SKM-1 treated with dmso at 0.1 percent for 144 hours (cell line): ENCODE data around the gene MAVS.
"Not testable (repeated sequence)": the region's sequence is repeated elsewhere in the genome, so short reads cannot be mapped to it uniquely, and the experiment has no call there.

Experiments
- DNase-seq: peaks from one replicate; lab custom pipeline; 2025; ENCODE audit not compliant: unreplicated experiment; lab: John Stamatoyannopoulos, UW

The MAVS gene

GRCh38 chr20:3814928-3815495 lies 31.6 kb upstream of the MAVS start:
- no peak for DNase-seq

DNA sequence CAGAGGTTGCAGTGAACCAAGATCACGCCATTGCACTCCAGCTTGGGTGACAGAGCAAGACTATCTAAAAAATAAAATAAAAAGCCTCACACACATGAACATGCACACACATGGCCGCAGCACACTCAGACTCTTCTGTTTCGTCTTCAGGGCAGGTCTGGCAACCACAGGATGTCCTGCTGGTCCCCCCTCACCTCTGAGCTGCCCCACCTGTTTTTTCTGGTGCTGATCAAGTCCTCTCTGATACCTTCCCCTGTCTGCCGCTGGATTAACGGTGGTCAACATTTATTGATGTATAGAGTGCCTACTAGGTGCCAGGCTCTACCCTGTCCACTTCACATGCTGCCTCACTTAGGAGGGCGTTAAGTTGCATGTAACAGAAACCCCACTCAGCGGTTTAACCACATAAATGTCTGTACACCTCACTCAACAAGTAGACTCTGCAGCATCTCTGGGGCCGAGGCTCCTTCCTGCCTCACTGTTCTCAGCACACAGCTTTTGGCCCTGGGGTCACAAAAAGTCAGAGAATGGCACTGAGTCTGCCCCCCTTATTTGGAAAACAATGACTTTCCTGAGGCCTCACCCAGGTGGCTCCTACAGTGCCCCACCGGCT lies 30.8 kb upstream of the MAVS start:
- no peak for DNase-seq

GRCh38 chr20:3818155-3819151 lies 28.2 kb upstream of the MAVS start:
- DNase-seq: peak; percentile 25

GRCh38 chr20:3819411-3820047 lies 27.1 kb upstream of the MAVS start:
- DNase-seq: no peak

GRCh38 chr20:3820048-3820900 lies 26.4 kb upstream of the MAVS start, which contains the start of gene AP5S1:
Gene AP5S1, plus strand, starts transcription at chr20:3820547. Its CDS starts 1,571 bp downstream, at chr20:3822118.
- DNase-seq: peak; percentile 71

DNA sequence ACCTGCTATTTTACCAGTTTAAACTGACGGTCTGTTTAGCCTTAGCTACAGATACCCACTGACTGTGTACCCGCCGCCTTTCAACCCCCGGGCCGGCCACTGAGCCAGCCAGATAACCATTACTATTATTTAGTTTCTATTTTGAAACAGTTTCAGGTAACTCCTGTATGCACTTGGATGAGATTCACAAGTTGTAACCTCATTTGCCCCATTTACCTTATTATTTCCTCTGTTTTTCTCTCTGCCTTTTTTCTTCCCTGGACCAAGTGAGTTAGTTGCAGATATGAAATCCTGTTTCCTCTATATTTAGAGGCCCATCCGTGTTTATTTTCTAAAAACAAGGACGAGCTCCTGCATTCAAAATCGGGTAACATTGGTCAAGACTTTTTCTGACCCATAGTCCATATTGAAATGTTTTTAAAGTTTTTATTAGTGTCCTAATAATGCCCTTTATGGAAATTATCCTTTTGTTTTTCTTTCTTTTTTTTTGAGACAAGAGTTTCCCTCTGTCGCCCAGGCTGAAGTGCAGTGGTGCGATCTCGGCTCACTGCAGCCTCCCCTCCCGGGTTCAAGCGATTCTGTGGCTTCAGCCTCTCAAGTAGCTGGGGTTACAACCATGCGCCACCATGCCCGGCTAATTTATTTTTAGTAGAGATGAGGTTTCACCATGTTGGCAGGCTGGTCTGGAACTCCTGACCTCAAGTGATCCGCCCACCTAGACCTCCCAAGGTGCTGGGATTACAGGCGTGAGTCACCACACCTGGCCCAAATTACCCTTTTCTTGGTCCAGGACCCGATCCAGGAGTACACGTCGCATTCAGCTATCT lies 25.5 kb upstream of the MAVS start:
- no peak for DNase-seq

- DNase-seq: no peak
Observed at GRCh38 chr20:3821996-3822395, 24.6 kb upstream of the MAVS start.

DNA sequence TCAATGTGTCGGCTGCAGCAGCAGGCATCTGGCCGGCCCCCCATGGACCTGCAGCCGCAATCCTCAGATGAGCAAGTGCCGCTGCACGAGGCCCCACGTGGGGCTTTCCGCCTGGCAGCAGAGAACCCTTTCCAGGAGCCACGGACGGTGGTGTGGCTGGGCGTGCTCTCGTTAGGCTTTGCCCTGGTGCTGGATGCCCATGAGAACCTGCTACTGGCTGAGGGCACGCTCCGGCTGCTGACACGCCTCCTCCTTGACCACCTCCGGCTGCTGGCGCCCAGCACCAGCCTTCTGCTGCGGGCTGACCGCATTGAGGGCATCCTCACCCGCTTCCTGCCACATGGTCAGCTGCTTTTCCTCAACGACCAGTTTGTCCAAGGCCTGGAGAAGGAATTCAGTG lies 22.8 kb upstream of the MAVS start:
- DNase-seq: no peak

DNA sequence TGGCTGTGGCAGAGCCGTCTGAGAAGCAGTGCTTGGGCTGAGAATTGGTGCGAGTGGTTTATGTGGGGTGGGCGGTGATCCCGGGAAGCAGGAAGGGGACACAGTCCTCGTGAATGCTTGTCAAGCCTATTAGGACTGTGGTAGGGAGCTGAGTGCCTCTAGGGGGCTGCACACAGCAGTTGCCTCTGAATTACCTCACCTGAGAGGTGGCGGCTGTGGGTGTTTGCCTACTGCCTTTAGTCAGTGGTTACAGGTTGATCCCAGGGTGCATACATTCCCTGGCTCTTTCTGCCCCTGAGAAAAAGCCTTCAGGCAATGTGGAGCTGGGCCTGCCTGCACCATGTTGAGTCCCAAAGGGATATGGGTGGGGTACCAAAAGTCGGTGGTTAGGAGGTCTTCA lies 21.1 kb upstream of the MAVS start:
- no peak for DNase-seq

GRCh38 chr20:3826420-3826819 lies 20.2 kb upstream of the MAVS start:
- DNase-seq: no peak

DNA sequence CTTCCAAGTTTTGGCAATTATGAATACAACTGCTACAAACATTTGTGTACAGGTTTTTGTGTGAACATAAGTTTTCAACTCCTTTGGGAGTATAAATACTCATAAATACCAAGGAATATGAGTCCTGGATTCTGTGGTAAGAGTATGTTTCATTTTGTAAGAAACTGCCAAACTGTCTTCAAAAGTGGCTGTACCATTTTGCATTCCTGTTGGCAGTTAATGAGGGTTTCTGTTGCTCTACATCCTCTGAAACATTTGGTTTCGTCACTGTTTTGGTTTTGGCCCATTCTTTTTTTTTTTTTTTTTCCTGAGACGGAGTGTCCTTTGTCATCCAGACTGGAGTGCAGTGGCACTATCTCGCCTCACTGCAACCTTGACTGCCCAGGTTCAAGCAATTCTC lies 17.8 kb upstream of the MAVS start:
- DNase-seq: no peak

- DNase-seq: not testable (repeated sequence)
Observed at GRCh38 chr20:3829891-3830290, 16.7 kb upstream of the MAVS start.

DNA sequence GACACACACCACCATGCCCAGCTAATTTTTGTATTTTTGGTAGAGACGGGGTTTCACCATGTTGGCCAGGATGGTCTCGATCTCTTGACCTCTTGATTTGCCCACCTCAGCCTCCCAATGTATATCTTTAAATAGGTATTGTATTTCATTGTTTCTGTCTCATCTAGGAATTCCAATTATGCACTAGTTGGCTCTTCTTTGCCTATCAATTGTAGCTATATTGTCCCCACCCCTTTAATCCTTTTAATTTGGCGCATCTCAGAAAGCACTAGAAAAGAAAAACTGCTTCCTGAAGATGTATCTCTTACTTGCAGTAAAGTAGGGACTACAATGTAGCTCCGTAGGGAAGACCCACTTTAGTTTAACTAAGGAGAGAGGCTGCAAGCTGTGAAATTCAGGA lies 10.5 kb upstream of the MAVS start:
- DNase-seq: no peak

- DNase-seq: peak; percentile 34
Observed at GRCh38 chr20:3839328-3839727, 7.3 kb upstream of the MAVS start.

- not testable (repeated sequence) for DNase-seq
Observed at GRCh38 chr20:3840201-3840600, 6.4 kb upstream of the MAVS start.

DNA sequence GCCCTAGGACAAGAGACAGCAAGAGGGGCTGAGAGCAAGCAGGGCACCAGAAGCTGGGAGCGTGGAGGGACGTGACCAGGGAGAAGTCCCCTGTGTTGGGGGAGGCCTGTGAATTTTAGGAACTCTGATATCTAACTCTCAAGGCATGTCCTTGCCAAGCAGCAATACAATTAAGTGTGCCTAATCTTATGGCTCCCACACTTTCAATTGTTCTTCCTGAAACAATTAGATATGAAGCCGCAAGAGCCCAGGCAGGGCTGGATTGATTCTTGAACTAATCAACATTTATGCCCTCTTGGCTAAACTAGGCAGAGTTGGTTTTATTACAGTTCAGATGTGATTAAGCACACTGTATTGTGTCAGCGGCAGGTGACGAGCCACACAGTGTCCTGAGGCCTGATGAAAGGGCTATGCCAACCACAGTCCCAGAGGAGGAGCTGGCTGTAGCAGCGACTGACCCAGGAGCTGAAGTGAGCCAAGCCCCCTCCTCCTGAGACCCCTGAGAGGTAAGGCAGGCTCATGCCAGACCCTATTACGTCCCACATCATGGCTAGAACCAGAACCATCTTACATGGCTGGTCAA lies 4.2 kb upstream of the MAVS start:
- DNase-seq: no peak

GRCh38 chr20:3843490-3843889 lies 3.1 kb upstream of the MAVS start:
- DNase-seq: no peak

DNA sequence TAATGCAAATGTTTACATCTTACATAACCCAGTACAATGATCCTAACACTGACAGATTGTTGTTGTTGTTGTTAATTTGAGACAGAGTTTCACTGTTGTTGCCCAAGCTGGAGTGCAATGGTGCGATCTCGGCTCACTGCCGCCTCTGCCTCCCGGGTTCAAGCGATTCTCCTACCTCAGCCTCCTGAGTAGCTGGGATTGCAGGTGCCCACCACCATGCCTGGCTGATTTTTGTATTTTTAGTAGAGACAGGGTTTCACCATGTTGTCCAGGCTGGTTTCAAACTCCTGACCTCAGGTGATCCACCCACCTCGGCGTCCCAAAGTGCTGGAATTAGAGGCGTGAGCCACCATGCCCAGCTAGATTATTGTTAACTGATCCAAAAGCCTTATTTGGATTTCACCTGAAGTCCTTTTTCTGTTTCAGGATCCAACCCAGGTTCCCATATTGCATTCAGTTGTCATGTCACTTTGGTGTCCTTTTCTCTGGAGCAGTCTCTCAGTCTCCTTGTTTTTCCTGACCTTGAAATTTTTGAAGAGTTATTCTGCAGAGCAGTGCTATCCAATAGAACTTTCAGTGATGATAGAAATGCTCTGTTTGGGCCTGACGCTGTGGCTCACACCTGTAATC lies 2.5 kb upstream of the MAVS start:
- not testable (repeated sequence) for DNase-seq

GRCh38 chr20:3846378-3846739 lies 275 bp upstream of the MAVS start:
- DNase-seq: no peak
